HG03108 (cell line): Measurements from ENCODE around the gene SLCO1C1.
"Not testable (repeated sequence)": the region's sequence is repeated elsewhere in the genome, so short reads cannot be mapped to it uniquely, and the experiment has no call there.

Experiments
- ATAC-seq: cut with Tn5 transposase; IDR thresholded peaks from one replicate; pipeline ENCODE4 v1.9.1; 2021; ENCODE audit warnings: moderate library complexity; ENCODE audit not compliant: unreplicated experiment

Gene SLCO1C1, protein sequence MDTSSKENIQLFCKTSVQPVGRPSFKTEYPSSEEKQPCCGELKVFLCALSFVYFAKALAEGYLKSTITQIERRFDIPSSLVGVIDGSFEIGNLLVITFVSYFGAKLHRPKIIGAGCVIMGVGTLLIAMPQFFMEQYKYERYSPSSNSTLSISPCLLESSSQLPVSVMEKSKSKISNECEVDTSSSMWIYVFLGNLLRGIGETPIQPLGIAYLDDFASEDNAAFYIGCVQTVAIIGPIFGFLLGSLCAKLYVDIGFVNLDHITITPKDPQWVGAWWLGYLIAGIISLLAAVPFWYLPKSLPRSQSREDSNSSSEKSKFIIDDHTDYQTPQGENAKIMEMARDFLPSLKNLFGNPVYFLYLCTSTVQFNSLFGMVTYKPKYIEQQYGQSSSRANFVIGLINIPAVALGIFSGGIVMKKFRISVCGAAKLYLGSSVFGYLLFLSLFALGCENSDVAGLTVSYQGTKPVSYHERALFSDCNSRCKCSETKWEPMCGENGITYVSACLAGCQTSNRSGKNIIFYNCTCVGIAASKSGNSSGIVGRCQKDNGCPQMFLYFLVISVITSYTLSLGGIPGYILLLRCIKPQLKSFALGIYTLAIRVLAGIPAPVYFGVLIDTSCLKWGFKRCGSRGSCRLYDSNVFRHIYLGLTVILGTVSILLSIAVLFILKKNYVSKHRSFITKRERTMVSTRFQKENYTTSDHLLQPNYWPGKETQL

DNA sequence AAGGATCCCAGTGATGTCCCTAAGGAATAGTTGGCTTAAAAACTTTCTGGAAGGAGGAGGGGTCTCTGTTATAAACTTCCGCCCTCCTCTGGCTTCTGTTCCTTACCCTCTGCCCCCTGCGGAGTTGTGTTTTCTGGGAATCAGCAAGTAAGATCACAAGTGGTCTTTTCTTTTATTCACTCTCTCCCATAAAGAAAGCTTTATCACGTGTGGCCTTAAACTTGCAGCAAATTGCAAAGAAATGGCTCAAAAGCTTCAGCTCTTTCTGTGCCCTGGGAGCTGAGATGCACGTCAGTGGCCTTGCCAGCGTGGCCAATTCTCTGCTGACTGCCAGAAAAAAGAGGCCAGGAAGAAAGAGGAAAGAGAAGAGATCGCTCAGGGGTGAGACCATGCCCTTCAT is at the start of gene SLCO1C1:
TSS of gene SLCO1C1 (plus strand) at position 101 of the 400 bp plus-strand sequence. CDS start 4,245 bp downstream, outside the sequence.
- ATAC-seq: no peak

DNA sequence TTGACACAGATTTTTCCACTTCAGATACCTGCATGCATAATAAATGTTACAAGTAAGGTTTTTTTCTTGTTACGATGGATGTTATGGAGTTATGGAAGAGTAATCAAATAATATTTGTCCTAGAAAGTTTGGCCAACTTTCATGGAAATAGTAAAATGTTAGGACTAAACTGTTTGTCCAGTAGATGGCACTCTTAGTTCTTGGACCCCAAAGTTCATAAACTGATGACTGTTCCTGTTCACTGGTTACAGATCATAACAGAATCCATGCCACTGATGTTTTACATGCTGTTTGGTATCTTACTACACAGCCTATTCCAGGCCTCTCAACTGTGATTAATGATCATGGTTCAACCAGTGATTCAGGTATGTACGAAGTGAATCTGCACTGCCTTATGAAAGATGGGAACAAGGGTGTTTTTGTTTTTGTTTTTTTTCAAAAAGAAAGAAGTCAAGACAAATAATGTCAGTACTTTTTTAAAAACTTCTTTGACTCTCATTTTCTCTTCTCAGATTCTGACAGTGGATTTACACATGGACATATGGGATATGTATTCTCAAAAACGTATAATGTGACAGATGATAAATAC is 48.8 kb upstream of the SLCO1C1 start:
- no peak for ATAC-seq

DNA sequence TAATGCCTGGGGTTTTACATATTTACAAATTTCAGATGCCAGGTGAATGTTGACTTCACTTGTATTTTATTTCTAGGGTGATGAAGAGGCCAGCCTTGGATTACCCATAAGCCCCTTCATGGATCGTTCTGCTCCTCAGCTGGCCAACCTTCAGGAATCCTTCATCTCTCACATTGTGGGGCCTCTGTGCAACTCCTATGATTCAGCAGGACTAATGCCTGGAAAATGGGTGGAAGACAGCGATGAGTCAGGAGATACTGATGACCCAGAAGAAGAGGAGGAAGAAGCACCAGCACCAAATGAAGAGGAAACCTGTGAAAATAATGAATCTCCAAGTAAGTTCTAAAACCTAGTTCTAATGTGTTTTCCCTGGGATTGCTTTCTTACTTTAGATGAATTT is 41.3 kb upstream of the SLCO1C1 start:
- no peak for ATAC-seq

DNA sequence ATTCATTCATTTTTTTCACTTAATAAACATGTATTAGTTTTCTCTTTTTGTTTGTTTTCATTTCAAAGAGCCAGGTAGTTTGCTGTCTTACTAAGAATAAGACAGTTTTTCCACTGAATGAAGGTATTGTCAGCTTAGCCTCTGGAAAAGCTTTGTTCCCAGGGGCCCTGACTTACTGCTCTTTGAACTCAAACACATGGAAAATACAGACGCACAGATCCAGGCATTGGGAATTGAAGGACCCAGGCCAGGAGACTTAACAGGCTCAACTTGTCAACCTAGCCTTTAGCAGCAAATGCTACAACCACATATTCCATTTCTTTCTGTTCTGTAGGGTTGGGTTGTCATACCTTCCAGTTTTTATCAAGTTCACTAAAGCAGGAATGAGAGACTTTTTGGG is 38.5 kb upstream of the SLCO1C1 start:
- ATAC-seq: no peak

DNA sequence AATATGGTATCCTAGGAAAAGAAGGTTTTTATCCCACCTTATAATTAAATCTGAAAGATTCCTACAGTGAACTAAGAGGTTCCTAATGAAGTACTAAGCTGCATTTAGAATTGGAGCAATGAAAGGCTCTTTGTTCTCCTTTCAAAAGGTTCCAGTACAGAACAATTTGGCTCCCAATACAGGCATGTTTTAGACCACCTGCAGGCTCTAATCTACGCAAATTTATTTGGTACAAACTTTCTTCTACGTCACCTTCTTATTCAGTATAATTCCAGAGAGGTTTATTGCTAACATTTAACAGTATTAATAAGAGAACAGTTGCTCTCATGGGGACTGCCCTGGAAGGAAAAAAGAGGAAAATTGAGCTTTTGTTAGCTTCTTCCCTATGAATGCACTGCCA is 37.6 kb upstream of the SLCO1C1 start:
- no peak for ATAC-seq

DNA sequence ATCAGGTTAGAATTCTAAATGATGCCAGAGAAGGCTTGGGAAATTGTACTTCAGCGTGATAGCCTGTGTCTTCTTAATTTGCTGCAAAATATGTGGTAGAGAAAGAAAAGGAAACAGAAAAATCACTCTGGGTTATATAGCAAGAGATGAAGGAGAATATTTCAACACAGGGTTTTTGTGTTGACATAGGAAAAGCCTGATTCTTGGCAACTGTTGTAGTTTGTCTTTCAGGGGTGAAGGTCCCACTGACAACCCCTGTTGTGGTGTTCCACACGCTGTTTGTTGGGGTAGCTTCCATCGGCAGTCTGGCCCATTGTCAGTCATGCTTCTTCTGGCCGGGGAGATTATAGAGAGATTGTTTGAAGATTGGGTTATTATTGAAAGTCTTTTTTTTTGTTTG is 13.8 kb upstream of the SLCO1C1 start:
- ATAC-seq: no peak

DNA sequence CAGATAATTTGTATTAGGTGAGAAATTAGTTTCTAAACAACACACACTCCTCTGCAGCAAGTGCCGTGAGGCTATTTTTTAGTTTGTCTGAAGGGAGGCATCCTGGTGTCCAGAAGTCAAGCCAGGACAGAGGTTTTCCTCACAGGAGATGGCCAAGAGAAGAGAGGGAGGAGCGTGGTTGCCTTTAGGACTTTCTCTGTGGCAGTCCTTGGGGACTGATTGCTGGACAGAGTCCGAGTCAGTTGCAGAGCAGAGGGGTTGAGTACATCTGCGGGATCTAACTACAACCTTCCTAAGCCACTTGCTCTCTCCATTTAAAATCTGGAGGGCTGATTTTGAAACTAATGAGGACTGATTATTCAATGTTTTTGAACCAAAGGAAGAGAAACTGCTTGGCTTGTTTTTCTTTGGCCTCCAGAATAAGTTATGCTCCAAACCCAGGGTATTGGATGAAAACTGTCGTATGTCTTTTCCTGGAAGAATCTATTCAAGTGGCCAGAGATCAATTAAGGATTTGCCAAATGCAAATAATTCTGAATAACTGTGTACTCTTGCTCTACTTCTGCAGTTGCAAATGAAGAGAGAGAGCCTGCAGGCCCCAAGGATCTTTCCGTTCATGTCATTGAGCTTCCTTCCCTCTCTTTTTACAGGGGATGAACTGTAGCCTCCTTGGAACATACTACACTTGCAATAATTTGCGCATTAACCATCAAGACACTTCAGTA is 1.2 kb downstream of the SLCO1C1 start:
- no peak for ATAC-seq

DNA sequence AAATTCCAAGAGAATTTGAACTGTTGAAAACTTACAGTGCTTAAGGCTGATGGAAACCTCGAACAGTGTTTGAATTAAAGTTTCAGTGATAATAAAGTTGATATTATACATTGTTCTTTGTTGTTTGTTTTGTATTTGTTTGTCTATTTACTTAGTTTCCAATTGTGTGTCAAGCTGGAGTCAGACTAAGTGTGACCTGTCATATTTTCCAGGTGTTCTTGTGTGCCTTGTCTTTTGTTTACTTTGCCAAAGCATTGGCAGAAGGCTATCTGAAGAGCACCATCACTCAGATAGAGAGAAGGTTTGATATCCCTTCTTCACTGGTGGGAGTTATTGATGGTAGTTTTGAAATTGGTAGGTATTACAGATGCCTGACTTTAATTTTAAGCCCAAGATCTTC is 6.0 kb downstream of the SLCO1C1 start:
- ATAC-seq: no peak

DNA sequence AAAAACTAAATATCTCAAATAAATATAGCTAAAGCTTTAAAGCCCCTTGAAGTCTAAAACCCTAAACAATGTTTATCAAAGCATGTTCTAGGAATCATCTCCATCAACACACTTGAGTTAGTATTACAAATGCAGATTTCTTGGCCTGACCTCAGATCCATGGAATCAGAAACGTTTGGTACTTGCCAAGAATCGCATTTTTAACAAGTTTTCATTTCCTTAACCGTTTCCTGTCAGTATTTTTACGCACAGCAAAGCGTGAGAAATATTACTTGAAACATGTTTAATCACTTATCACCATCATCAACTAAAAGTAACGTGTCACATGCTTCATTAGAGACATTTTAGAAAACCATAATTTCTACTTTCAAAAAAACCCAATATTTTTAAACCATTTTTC is 9.7 kb downstream of the SLCO1C1 start:
- ATAC-seq: no peak

DNA sequence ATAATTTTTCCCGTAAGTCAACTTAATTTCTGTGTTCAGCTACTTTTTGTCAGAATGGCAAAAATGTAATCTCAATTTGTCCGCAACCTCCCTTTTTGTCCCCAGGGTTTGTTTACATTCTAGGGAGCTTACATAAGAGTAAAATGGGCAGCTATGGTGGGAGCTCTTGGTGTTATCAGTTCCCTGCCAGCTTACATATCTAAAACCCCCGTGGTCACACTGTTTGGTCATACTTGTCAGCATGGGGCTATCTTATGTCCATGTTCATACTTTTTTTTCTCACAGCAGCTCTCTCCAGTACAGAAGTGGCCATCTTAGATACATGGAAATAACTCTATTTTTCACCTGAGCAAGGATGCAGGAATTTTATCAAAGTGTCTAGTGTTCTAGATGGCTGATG is 16.7 kb downstream of the SLCO1C1 start:
- ATAC-seq: no peak

DNA sequence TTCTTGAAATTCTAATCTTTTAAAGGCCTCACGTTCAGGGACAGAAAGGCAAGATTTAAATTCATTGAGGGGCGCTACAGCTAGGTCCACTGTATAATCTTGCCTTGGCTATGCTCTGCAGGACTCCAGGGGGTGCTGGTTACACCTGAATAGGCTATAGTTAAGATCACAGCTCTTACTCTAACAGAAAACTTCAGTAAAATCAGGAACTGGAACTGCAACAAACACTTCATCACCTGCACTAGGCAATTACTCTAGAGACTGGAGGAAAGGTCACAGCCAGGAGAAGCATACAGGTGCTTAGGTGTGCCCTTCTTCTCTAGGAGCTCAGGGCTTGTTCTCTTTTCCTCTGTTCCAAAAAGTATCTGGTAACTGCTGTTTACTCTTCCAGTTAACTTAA is 20.9 kb downstream of the SLCO1C1 start:
- no peak for ATAC-seq

DNA sequence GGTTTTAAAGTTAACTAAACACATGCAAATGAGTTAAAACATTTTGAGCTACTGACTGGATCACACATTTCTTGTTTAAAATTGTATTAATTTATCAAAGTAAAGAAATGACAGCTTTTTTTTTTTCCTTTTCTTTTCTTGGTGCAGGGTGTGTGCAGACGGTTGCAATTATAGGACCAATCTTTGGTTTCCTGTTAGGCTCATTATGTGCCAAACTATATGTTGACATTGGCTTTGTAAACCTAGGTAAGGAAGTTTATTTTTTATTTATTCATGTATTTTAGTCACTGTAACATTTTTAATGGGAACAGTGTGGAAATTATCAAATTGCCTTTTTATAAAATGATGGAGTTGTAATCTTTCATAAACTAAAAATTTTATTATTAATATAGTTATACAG is 21.9 kb downstream of the SLCO1C1 start:
- no peak for ATAC-seq

DNA sequence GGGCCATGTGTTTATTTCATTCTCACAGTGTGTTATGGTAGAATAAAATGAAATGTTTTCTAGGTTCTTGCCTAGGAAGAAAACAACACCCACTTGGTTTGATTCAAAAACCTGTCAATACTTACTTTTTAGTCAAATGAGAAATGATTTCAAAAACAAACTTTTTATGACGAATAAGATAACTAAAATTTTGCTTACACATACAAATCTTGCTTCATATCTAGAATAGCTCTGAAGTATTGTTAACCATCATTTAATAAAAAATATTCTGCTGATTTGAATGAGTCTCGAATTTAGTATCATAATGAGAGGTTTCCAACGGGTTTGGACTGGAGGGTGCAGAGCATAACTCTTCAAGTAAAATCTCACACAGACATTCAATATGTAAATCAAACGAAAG is 23.2 kb downstream of the SLCO1C1 start:
- no peak for ATAC-seq

DNA sequence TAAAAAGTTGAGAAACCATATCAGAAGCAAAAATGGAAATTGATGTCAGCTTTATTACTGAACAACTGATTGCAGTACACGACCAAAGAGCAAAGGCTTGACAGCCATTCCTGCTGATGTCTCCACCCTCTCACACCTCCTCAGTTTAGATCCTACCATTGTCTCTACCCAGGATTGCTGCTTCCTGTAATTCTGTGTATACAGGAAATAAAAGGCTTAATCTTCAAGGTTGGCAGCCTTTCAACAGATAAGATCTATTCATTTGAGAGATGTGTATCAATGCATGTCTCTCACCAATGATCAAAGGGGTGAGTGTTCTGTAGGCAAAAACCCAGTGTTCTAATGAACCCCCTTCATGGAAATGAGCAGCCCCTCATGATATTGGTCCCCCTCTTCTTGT is 27.0 kb downstream of the SLCO1C1 start:
- ATAC-seq: no peak

DNA sequence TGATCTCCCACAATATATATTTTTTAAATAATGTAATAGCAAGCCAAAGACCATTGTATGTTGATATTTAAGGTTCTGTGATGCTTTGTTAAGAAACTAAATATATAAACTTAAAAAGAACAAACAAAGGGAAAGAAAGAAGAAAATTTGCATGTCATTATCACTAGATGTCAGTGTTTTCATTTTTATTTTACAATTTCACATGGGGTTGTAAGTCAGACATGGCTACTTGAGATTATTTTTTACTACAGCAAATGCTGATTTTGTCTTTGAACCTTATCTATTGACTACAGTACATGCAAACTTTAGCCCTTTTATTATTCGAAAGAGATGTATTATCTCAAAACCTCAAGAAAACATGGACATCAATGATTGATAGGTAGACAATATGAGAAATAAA is 36.1 kb downstream of the SLCO1C1 start:
- no peak for ATAC-seq

DNA sequence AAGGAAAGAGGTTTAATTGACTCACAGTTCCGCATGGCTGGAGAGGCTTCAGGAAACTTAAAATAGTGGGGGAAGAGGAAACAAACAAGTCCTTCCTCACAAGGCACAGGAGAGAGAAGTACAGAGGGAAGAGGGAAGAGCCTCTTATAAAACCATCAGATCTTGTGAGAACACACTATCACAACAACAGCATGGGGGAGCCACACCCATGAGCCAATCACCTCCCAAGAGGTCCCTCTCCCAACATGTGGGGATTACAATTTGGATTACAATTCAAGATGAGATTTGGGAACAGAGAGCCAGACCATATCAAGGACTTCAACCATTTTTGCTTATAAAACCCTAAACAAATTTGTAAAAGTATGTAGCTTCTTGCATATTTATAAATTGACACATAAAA is 45.8 kb downstream of the SLCO1C1 start:
- no peak for ATAC-seq

DNA sequence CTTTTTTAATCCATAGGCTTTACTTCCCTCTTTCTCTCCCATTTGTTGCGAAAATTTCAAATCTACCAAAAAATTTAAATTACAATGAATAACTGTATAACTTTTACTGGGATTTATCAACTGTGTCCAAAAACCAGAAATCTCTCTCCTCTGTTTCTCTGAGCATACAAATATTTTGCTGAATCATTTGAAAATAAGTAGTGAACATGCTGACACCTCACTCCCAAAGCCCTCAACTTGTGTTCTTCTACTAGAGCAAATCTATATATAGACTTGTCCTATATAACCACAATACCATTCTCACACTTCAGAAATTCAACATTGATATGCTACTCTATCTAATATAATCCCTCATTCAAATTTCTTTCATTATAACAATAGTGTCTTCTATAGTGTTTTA is 53.1 kb downstream of the SLCO1C1 start:
- no peak for ATAC-seq

DNA sequence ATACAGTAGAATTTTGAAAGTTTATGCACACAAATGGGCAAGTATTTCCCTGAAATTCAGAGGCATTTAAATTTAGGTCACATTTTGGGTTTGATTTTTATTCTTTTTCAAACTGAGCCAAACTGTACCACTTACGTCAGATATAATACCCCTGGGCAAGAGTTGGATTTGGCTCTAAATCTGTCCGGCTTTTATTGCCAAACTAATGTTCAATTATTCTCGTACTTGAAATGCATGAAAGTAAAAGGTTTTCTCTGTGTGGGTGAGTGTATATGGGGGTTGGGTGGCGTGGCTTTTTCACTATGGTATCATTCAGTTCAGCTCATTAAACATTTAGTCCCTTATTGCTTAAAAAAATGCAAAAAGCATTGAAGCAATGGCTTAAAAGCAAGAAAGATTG is 55.9 kb downstream of the SLCO1C1 start:
- no peak for ATAC-seq

DNA sequence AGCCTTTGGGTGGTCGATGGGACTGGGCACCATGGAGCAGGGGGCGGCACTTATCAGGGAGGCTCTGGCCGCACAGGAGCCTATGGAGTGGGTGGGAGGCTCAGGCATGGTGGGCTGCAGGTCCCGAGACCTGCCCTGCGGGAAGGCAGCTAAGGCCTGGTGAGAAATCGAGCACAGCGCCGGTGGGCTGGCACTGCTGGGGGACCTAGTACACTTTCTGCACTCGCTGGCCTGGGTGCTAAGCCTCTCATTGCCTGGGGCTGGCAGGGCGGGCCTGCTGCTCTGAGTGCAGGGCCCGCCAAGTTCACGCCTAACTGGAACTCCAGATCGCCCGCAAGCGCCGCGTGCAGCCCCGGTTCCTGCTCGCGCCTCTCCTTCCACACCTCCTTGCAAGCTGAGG is 82.3 kb downstream of the SLCO1C1 start:
- no peak for ATAC-seq

DNA sequence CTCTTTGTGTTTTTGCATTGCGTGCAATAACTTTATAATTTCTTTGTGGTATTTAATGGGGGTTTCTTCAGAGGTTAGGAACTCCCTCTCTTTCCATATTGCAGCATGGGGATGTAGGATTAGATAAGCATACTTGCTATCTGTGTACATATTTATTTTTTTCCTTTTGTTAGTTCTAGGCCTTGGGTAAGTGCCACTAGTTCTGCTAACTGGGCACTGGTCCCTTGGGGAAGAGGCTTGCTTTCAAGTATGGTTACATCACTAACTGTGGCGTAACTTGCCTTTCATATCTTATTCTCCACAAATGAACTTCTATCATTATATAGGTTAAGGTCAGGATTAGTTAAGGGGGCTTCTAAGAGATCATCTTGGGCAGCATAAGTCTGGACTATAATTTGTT is 83.8 kb downstream of the SLCO1C1 start:
- no peak for ATAC-seq

DNA sequence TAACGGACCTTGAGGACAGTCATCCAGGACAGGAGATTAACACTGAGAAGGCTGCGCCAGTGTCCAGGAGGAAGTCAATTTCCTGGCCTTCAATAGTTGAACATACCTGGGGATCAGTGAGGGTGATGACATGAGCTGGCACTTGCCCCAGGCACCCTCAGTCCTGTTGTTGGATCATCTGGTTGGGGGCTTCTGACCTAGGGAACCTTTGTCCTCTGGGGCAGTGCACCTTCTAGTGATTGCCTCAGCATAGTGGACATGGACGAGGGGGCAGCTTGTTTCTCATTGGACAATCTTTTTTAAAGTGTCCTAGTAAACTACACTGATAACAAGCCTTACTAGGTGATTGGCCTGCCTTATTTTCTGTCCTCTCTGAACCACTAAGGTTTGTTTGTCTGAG is 84.8 kb downstream of the SLCO1C1 start:
- not testable (repeated sequence) for ATAC-seq
